GM23248 (cell line): ENCODE results near the gene TRAF1.

Experiments used
- EZH2 ChIP-seq: fragments of 200-600 bp; sonication (generic); IDR thresholded peaks from 2 replicates; pipeline ENCODE4 v1.6.1; 2018; ENCODE audit warnings: antibody characterized with exemption, mild to moderate bottlenecking; ENCODE audit not compliant: insufficient read depth, poor library complexity, severe bottlenecking
- EZH2phosphoT487 ChIP-seq: fragments of 200-600 bp; sonication (generic); IDR thresholded peaks from 2 replicates; pipeline ENCODE4 v1.6.1; 2018; ENCODE audit warnings: antibody characterized with exemption, moderate library complexity, mild to moderate bottlenecking, low read depth; ENCODE audit not compliant: insufficient read depth

DNA sequence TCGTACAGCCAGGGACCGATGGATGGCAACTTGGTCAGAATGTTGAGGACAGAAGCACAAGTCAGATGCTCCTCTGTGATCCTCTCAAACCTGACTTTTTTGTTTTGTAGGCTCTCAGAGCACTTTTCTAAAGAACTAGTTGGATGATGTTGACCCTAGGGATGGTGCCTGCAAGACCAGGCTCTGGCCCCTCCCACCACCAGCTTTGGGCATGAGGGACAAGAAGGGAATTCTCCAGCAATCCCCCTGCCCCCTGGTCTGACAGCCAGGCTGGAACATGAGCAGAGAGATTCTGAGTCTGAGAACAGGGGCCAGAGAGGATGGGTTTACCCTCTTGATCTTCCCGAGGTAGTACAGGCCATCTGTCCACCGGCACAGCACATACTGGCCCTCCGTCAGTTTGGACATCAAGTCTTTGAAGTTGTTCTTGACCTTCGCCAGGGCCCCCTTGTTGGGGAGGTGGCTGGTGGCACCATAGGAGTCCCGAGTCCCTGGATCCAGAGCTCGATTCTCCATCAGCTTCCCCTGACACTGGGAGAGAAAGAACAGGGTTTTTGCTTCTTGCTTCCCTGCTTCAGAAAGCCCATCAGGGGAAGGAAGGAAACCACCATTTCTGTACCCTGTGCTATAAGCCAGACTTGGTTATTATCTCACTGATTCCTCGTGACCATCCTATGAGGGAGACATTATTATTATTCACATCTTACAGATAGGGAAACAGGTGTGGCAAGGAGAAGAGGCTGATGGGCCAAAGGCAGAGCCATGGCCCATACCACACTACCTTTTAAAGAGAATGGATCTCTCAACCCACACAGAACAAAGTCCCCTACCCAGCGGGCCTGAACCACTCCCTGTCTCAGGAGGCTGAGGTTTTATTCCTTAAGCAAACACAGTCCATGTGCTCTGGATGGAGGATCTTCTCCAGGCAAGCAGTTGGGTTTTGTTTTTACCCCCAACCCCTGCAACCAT is 52.1 kb downstream of the TRAF1 start:
- TF ChIP-seq EZH2 (no peak), EZH2phosphoT487 (no peak)
